HL-60 (cell line): ENCODE measurements around the gene C9orf72.

Experiments used
- DNase-seq, 2 experiments: peaks; one replicate each; pipeline ENCODE4 v3.0.0-alpha.2; 2010 to 2020; ENCODE audit warnings: low read depth in 1 of 2, low spot score in 1 of 2
- H3K27ac ChIP-seq: fragments of 250-450 bp; sonication (Bioruptor Pico); replicated peaks from 2 replicates; pipeline ENCODE4 v1.5.1; 2020; ENCODE audit warnings: mild to moderate bottlenecking, moderate library complexity
- H3K27me3 ChIP-seq: fragments of 250-450 bp; sonication (Bioruptor Pico); 2 replicates; pipeline ENCODE4 v1.5.1; 2021; ENCODE audit warnings: mild to moderate bottlenecking, moderate library complexity; ENCODE audit not compliant: insufficient read depth, poor library complexity, severe bottlenecking
- H3K4me3 ChIP-seq: replicated peaks from 2 replicates; pipeline ENCODE4 v1.5.1; 2011; ENCODE audit warnings: mild to moderate bottlenecking, control low read depth, low read length; ENCODE audit not compliant: insufficient read depth
- GABPA ChIP-seq: IDR thresholded peaks from 2 replicates; pipeline ENCODE4 v1.6.1; 2012; ENCODE audit warnings: low read depth
- POLR2AphosphoS5 ChIP-seq: IDR thresholded peaks from 2 replicates; pipeline ENCODE4 v1.6.1; 2012; ENCODE audit warnings: low read depth
- REST ChIP-seq: IDR thresholded peaks from 2 replicates; pipeline ENCODE4 v1.6.1; 2012; ENCODE audit warnings: low read depth; ENCODE audit not compliant: insufficient replicate concordance
- SPI1 ChIP-seq: IDR thresholded peaks from 2 replicates; pipeline ENCODE4 v1.6.1; 2012; ENCODE audit warnings: low read depth, mild to moderate bottlenecking, borderline replicate concordance
- long read RNA-seq: library from polyadenylated mRNA; unstranded; transcript quantifications from one replicate; pipeline ENCODE4 v2.0.0, GENCODE V29; 2020
- TF ChIP-seq, protein P1 (sequence below): IDR thresholded peaks from one replicate; pipeline ENCODE4 v1.5.1; 2011; ENCODE audit warnings: low read length, control low read depth, inconsistent platforms; ENCODE audit not compliant: insufficient read depth

C9orf72 gene, protein sequence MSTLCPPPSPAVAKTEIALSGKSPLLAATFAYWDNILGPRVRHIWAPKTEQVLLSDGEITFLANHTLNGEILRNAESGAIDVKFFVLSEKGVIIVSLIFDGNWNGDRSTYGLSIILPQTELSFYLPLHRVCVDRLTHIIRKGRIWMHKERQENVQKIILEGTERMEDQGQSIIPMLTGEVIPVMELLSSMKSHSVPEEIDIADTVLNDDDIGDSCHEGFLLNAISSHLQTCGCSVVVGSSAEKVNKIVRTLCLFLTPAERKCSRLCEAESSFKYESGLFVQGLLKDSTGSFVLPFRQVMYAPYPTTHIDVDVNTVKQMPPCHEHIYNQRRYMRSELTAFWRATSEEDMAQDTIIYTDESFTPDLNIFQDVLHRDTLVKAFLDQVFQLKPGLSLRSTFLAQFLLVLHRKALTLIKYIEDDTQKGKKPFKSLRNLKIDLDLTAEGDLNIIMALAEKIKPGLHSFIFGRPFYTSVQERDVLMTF
- long read RNA-seq, transcript C9orf72-203 (11 exons, 3,200 nt) = major isoform, 8 of 16 reads
- long read RNA-seq, partial matches to known transcripts = 7 of 16 reads
- long read RNA-seq, other reads (novel, unspliced or antisense) = 1 of 16 reads

DNA sequence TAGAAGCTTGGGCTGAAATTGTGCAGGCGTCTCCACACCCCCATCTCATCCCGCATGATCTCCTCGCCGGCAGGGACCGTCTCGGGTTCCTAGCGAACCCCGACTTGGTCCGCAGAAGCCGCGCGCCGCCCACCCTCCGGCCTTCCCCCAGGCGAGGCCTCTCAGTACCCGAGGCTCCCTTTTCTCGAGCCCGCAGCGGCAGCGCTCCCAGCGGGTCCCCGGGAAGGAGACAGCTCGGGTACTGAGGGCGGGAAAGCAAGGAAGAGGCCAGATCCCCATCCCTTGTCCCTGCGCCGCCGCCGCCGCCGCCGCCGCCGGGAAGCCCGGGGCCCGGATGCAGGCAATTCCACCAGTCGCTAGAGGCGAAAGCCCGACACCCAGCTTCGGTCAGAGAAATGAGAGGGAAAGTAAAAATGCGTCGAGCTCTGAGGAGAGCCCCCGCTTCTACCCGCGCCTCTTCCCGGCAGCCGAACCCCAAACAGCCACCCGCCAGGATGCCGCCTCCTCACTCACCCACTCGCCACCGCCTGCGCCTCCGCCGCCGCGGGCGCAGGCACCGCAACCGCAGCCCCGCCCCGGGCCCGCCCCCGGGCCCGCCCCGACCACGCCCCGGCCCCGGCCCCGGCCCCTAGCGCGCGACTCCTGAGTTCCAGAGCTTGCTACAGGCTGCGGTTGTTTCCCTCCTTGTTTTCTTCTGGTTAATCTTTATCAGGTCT lies at the start of gene C9orf72:
TSS of gene C9orf72 (minus strand) at position 564 of the 716 bp plus-strand sequence. CDS start 6,361 bp downstream, outside the sequence.
- DNase-seq = peak; percentile 17 to 49
- peak within 1 kb of the TSS; percentile 76 for H3K27ac ChIP-seq
- H3K27me3 ChIP-seq = no peaks in the 10 kb centered on the region
- TF ChIP-seq POLR2AphosphoS5 = no peak
- TF ChIP-seq REST = no peak
- no peak for TF ChIP-seq SPI1
- TF ChIP-seq GABPA = no peak
- TF ChIP-seq, protein P1, sequence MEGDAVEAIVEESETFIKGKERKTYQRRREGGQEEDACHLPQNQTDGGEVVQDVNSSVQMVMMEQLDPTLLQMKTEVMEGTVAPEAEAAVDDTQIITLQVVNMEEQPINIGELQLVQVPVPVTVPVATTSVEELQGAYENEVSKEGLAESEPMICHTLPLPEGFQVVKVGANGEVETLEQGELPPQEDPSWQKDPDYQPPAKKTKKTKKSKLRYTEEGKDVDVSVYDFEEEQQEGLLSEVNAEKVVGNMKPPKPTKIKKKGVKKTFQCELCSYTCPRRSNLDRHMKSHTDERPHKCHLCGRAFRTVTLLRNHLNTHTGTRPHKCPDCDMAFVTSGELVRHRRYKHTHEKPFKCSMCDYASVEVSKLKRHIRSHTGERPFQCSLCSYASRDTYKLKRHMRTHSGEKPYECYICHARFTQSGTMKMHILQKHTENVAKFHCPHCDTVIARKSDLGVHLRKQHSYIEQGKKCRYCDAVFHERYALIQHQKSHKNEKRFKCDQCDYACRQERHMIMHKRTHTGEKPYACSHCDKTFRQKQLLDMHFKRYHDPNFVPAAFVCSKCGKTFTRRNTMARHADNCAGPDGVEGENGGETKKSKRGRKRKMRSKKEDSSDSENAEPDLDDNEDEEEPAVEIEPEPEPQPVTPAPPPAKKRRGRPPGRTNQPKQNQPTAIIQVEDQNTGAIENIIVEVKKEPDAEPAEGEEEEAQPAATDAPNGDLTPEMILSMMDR = no peak
- H3K4me3 ChIP-seq = peak within 1 kb of the TSS; percentile 66

DNA sequence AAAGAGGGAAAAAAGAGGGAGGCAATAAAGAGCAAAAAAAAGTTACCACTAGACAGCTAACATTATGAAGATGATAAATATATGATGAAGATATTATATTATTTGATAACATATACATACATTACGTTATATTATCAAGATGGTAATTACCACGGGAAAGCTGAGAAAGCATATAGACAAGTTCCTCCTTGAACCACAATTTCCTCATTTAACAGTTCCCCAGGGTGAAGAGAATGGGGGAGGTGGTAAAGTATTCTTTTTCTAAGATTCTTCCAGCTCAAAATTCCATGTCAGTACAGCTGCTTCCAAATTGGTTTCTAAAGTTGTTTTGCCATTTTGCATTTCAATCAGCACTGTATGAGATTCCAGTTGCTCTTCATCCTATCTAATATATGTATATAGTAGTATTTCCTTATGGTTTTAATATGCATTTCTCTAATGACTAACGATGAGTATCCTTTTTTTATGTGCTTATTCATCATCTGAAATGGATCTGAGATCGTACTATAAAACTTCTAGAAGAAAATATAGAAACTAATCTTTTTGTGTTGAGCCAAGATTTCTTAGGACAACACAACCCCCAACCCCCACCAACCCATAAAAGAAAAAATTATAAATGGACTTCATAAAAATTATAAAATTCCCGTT lies 49.5 kb upstream of the C9orf72 start:
- no peak overlapping the region for H3K4me3 ChIP-seq
- H3K27ac ChIP-seq = no peak overlapping the region
- peak; percentile 10; the same call in 1 of the 2 replicates for TF ChIP-seq SPI1
- TF ChIP-seq, protein P1 = no peak
- no peak for DNase-seq
- no peaks in the 10 kb centered on the region for H3K27me3 ChIP-seq

DNA sequence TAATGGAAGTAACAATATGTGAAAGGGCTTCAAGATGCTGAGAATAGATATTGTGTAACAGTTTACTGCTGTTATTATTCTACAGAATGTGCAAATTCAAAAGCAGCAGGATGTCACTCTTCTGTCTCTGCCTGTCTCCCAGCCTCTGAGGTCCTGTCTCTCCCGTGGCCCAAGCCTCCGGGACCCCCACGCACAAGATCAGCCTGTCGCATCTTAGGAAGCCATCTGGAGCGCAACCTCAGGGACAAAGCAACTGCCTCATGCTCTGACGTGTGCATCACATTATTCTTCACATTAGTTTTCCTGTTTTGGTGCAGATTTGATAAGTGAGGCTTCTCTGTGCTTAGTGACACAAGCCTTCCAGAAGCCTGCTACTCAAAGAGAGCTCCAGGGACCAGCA lies 46.5 kb upstream of the C9orf72 start:
- Histone ChIP-seq H3K27ac (no peak overlapping the region), H3K27me3 (no peaks in the 10 kb centered on the region), H3K4me3 (no peak overlapping the region)
- no peak for DNase-seq
- TF ChIP-seq, protein P1 = no peak
- TF ChIP-seq SPI1 = no peak
- no peak for TF ChIP-seq GABPA
- no peak for TF ChIP-seq REST
- TF ChIP-seq POLR2AphosphoS5 = no peak
